Suprapubic skin (tissue), 4 donors: ENCODE results near the gene MLLT6. TPM values are rescaled to one million over a fixed set of nuclear protein-coding genes. Genes with fewer than 3 reads are reported as not detected.

Source experiments
- DNase-seq, 2 donors: peaks; one replicate each; pipeline ENCODE4 v3.0.0-alpha.2; 2019; ENCODE audit warnings: low spot score in 2 of 2
- H3K27ac ChIP-seq: fragments of 200-600 bp; sonication (generic); one replicate; pipeline ENCODE4 v1.5.1; 2019
- H3K27me3 ChIP-seq: fragments of 200-600 bp; sonication (generic); one replicate; pipeline ENCODE4 v1.5.1; 2019
- H3K36me3 ChIP-seq: fragments of 200-600 bp; sonication (generic); one replicate; pipeline ENCODE4 v1.5.1; 2019
- H3K4me1 ChIP-seq: fragments of 200-600 bp; sonication (generic); one replicate; pipeline ENCODE4 v1.5.1; 2019
- H3K4me3 ChIP-seq: fragments of 200-600 bp; sonication (generic); one replicate; pipeline ENCODE4 v1.5.1; 2019; ENCODE audit warnings: mild to moderate bottlenecking
- H3K9me3 ChIP-seq: fragments of 200-600 bp; sonication (generic); one replicate; pipeline ENCODE4 v1.5.1; 2019
- CTCF ChIP-seq, 2 donors: fragments of 200-600 bp in 1 of 2; fragments of 450-650 bp in 1 of 2; sonication (generic) in 1 of 2; IDR thresholded peaks; one replicate each; pipeline ENCODE4 v1.5.1; 2016 to 2019; ENCODE audit warnings: antibody characterized with exemption in 2 of 2, mild to moderate bottlenecking in 1 of 2, moderate library complexity in 1 of 2
- EP300 ChIP-seq: sonication (generic); formaldehyde crosslinking; IDR thresholded peaks from one replicate; pipeline ENCODE4 v1.6.1; 2017; ENCODE audit warnings: antibody characterized with exemption
- POLR2A ChIP-seq, 2 donors: fragments of 450-650 bp; IDR thresholded peaks; one replicate each; pipeline ENCODE4 v1.6.1; 2017; ENCODE audit warnings: antibody characterized with exemption in 2 of 2, mild to moderate bottlenecking in 2 of 2, moderate library complexity in 2 of 2
- POLR2AphosphoS5 ChIP-seq, 3 donors: sonication (generic); formaldehyde crosslinking; IDR thresholded peaks; one replicate each; pipeline ENCODE4 v1.6.1; 2017; ENCODE audit warnings: antibody characterized with exemption in 3 of 3
- WGBS: methylation state at CpG from one replicate; pipeline ENCODE4 v1.1.5; 2018; 5-methylcytosine and 5-hydroxymethylcytosine counted together
- total RNA-seq, 4 donors: library from RNA; depleted of rRNA; stranded (reverse); fragments of >200 nt; gene quantifications; one replicate each; pipeline ENCODE4 v1.1.0, GENCODE V29; 2016

Gene MLLT6
- total RNA-seq, 4 donors from 2014 or later: 62.7 to 136 (median 79.0) TPM

DNA sequence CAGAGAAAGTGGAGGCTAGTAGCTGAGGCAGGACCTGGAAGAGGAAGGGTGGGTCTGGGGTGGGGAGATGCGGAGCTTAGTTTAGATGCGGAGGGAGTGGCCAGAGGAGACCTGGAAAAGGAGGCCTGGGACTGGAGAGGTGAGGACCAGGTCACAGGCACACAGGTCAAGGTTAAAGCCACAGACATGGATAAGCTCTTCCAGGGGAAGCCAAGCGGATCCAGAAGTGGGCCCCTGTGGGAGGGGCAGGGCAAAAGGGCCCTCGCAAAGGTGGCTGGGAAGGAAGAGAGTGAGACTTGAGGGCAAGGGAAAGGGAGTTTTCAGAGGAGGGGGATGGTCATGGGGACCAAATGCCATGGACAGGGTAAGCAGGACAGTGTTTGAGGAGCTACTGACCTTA, 13.9 kb upstream of the MLLT6 start:
- Histone ChIP-seq H3K36me3 (no peaks in the 10 kb centered on the region), H3K27me3 (no peaks in the 10 kb centered on the region), H3K27ac (no peak overlapping the region), H3K4me3 (no peak overlapping the region), H3K4me1 (peaks cover 12% of the 10 kb centered on the region), H3K9me3 (no peaks in the 10 kb centered on the region)
- DNase-seq: no peak
- WGBS: 93% methylated on average over 4 of the region's 4 CpGs
- no peak for TF ChIP-seq POLR2AphosphoS5 (IDR thresholded peaks at IDR 0.05)
- TF ChIP-seq POLR2A (IDR thresholded peaks at IDR 0.05): no peak
- TF ChIP-seq EP300: no peak
- TF ChIP-seq CTCF (IDR thresholded peaks at IDR 0.05): no peak

DNA sequence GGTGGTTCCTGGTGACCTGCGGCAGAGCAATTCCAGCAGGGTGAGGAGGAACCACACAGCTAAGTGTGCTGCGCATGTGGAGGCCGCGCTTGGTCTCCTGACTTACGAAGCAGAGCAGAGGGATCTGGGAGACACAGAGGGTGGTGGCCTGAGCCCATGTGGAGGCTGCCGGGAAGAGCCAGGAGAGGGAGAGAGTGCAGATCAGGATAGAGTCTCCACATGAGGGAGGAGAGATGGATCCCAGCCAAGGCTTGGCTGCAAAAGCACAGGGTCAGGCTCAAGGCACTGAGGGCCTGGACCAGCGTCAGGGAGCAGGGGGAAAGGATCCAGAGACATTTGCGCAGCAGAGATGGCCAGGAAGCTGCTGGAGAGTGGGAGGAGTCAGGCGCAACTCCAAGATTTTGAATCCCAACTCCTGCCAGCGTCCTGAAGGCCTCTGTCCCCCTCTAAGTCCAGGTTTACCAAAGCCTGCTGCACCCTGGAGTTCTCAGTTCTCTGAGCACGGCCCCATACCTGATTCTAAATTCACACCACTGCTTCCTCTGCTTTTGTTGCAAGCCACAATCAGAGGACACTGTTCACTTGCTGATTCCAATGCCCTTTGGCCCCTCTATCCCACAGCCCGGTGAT, 11.3 kb upstream of the MLLT6 start:
- Histone ChIP-seq H3K4me3 (no peak overlapping the region), H3K36me3 (no peaks in the 10 kb centered on the region), H3K4me1 (peaks cover 12% of the 10 kb centered on the region), H3K27me3 (no peaks in the 10 kb centered on the region), H3K9me3 (no peaks in the 10 kb centered on the region), H3K27ac (peak overlapping the region; percentile 65)
- TF ChIP-seq POLR2A (IDR thresholded peaks at IDR 0.05): no peak
- TF ChIP-seq POLR2AphosphoS5 (IDR thresholded peaks at IDR 0.05): no peak
- TF ChIP-seq CTCF (IDR thresholded peaks at IDR 0.05): no peak
- WGBS: 31% methylated on average over 12 of the region's 12 CpGs
- DNase-seq: peak; percentile 85 to 90

- WGBS: 89% methylated on average over 4 of the region's 4 CpGs
- no peak for DNase-seq
- Histone ChIP-seq H3K27me3 (no peaks in the 10 kb centered on the region), H3K4me3 (no peak overlapping the region), H3K36me3 (no peaks in the 10 kb centered on the region), H3K27ac (no peak overlapping the region), H3K9me3 (no peaks in the 10 kb centered on the region), H3K4me1 (peaks cover 29% of the 10 kb centered on the region)
- TF ChIP-seq EP300 (no peak), POLR2A (IDR thresholded peaks at IDR 0.05) (no peak), CTCF (IDR thresholded peaks at IDR 0.05) (no peak), POLR2AphosphoS5 (IDR thresholded peaks at IDR 0.05) (no peak)
These were observed 7.8 kb upstream of the MLLT6 start for GRCh38 chr17:38697061-38697820.

GRCh38 chr17:38698760-38699159, 6.3 kb upstream of the MLLT6 start:
- 86% methylated on average over 5 of the region's 5 CpGs for WGBS
- no peak overlapping the region for H3K27ac ChIP-seq
- H3K27me3 ChIP-seq: no peaks in the 10 kb centered on the region
- no peak for DNase-seq
- H3K4me1 ChIP-seq: peaks cover 35% of the 10 kb centered on the region
- TF ChIP-seq CTCF (IDR thresholded peaks at IDR 0.05): no peak
- no peak for TF ChIP-seq EP300
- no peak for TF ChIP-seq POLR2A (IDR thresholded peaks at IDR 0.05)
- TF ChIP-seq POLR2AphosphoS5 (IDR thresholded peaks at IDR 0.05): no peak
- no peak overlapping the region for H3K4me3 ChIP-seq
- H3K36me3 ChIP-seq: no peaks in the 10 kb centered on the region
- H3K9me3 ChIP-seq: no peaks in the 10 kb centered on the region

DNA sequence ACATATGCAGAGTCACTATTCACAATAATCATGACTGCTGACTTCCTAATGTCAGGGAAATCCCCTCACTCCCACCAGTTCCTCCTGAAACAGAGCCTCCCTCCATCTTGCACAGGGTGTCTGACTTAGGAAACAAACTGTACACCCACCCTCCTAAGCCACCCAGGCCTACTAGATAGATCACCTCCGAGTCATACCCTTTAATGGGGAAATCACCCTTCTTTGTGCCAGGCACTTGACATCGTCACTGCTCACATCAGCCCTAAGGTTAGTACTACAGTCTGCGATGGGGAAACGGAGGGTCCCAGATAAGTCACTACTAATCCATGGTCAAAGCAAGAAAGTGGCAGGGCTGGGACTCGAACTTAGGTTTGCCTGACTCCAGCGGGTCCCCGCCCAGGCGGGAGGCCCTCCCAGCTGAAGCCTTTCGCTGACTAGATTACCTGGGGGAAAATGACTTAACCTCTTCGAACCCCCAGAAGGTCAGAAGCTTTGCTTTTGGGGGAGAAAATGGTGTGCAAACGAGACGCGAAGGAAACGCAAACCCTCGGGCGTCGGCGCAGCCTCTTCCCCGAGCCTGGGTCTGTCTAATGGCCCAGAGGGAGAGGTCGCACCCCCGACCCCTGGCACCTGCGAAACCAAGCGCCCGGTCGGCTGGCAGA, 3.4 kb upstream of the MLLT6 start:
- H3K27ac ChIP-seq: peak overlapping the region; percentile 90
- DNase-seq: peak; percentile 65 to 84
- TF ChIP-seq POLR2AphosphoS5 (IDR thresholded peaks at IDR 0.05) (no peak), EP300 (no peak), POLR2A (IDR thresholded peaks at IDR 0.05) (no peak), CTCF (IDR thresholded peaks at IDR 0.05) (no peak)
- no peaks in the 10 kb centered on the region for H3K27me3 ChIP-seq
- peaks cover 46% of the 10 kb centered on the region for H3K4me1 ChIP-seq
- no peaks in the 10 kb centered on the region for H3K9me3 ChIP-seq
- H3K36me3 ChIP-seq: no peaks in the 10 kb centered on the region
- WGBS: 4% methylated on average over 11 of the region's 25 CpGs
- H3K4me3 ChIP-seq: peak overlapping the region; percentile 85
